ENCODE results near the gene VPS4A. TPM values are rescaled to one million over a fixed set of nuclear protein-coding genes. Genes with fewer than 3 reads are reported as not detected.

Gene VPS4A
- total and polyA plus RNA-seq, 2 of the 8 experiments (the other 6 are each of a cell fraction or from before 2014, with no cell fraction given) = 14.1 to 24.1 TPM

DNA sequence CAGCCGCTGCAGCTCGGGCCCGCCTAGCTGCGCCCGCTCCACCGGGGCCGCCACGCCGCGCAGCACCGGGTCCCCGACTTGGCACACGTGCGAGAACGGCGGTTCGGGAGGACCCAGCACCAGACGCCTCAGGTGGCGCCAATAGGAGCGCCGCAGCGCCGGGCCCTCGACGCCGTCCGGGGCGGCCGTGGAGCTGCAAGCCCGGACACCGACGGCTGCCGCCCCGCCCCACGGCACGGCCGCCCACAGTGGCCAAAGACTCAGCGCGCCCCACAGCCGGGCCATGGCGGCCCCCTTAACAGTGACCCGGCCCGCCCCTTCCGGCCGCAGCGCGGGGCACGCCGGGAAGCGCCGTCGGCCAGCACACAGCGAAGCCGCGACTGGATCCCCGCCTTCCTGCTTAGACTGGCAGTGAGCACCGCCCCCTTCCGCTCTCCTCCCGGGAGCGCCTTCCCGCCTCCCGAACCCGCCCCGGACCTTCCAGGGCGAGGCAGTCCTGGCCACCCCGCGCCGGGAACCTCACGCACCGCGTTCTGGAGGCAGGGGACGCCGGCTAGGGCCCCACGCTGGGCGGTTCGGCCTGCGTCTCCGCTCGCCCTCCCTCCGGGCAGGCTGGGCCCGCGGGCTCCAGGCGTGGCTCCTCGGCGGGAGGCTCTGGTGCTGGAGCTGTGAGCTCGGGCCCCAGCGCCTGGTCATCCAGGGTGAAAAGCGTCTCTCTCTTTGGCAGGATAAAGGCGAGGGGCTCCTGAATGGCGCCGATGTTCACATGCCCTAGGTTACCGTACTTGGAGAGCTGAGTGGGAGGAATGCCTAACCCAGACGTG, 19.3 kb downstream of the VPS4A start, which contains the start of gene PDF (continued):
- TF ChIP-seq SAP30 (IDR thresholded peaks at IDR 0.05; ENCODE audit: insufficient read depth, insufficient replicate concordance, low read length) (no peak), CREB1 (IDR thresholded peaks at IDR 0.05) (no peak), MAFK (IDR thresholded peaks at IDR 0.05; ENCODE audit: low read depth, low read length) (no peak), GTF2F1 (IDR thresholded peaks at IDR 0.05; ENCODE audit: borderline replicate concordance, low read depth, low read length) (no peak), SRF (IDR thresholded peaks at IDR 0.05; ENCODE audit: low read depth, low read length) (no peak), RAD21 (IDR thresholded peaks at IDR 0.05 in 1 of 2, conservative IDR thresholded peaks at IDR 0.05 in 1 of 2; ENCODE audit: low read depth in 2 of 2, low read length in 2 of 2) (no peak), FOSL1 (IDR thresholded peaks at IDR 0.05; ENCODE audit: insufficient read depth, low read depth, low read length) (no peak), POU5F1 (IDR thresholded peaks at IDR 0.05; ENCODE audit: low read depth, low read length) (no peak), KDM4A (IDR thresholded peaks at IDR 0.05; ENCODE audit: low read depth, low read length, severe bottlenecking) (peak; percentile 36), CTBP2 (IDR thresholded peaks at IDR 0.05; ENCODE audit: borderline replicate concordance, insufficient read depth, insufficient read length, low read length) (no peak), CHD1 (IDR thresholded peaks at IDR 0.05; ENCODE audit: low read depth, low read length) (no peak), TCF12 (IDR thresholded peaks at IDR 0.05; ENCODE audit: low read depth, low read length) (no peak), TBP (IDR thresholded peaks at IDR 0.05; ENCODE audit: low read depth, low read length) (peak; percentile 78), TAF7 (optimal IDR thresholded peaks at IDR 0.05; ENCODE audit: borderline replicate concordance, low read depth, low read length) (peak; percentile 32), RXRA (IDR thresholded peaks at IDR 0.05; ENCODE audit: insufficient read depth, low read depth, low read length) (no peak), SP4 (IDR thresholded peaks at IDR 0.05; ENCODE audit: low read length) (no peak), CBX5 (IDR thresholded peaks at IDR 0.05; ENCODE audit: low read depth, low read length) (no peak), SP2 (IDR thresholded peaks at IDR 0.05; ENCODE audit: low read length) (no peak), EP300 (IDR thresholded peaks at IDR 0.05; ENCODE audit: borderline replicate concordance in 1 of 2, low read depth in 2 of 2, low read length in 2 of 2) (no peak), RBBP5 (IDR thresholded peaks at IDR 0.05; ENCODE audit: borderline replicate concordance, low read depth, low read length) (peak; percentile 68; the same call in 1 of the 2 replicates), YY1 (IDR thresholded peaks at IDR 0.05; ENCODE audit: low read depth, low read length) (peak; percentile 85; the same call in 1 of the 2 replicates)
- TF ChIP-seq, protein P1, sequence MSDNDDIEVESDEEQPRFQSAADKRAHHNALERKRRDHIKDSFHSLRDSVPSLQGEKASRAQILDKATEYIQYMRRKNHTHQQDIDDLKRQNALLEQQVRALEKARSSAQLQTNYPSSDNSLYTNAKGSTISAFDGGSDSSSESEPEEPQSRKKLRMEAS (IDR thresholded peaks at IDR 0.05) = peak; percentile 51
- TF ChIP-seq, protein P2, sequence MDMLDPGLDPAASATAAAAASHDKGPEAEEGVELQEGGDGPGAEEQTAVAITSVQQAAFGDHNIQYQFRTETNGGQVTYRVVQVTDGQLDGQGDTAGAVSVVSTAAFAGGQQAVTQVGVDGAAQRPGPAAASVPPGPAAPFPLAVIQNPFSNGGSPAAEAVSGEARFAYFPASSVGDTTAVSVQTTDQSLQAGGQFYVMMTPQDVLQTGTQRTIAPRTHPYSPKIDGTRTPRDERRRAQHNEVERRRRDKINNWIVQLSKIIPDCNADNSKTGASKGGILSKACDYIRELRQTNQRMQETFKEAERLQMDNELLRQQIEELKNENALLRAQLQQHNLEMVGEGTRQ (IDR thresholded peaks at IDR 0.05; ENCODE audit: low read length) = no peak

Data from H1 (cell line).